Uterus (tissue), 4 donors: ENCODE data around the gene SESN2. TPM values are rescaled to one million over a fixed set of nuclear protein-coding genes. Genes with fewer than 3 reads are reported as not detected.

Experiments used
- DNase-seq, 2 donors: peaks; one replicate each; pipeline ENCODE4 v3.0.0-alpha.2; 2019 to 2020
- H3K27ac ChIP-seq, 2 donors: fragments of 200-600 bp; sonication (generic); 1 replicate in 1 of 2; 2 replicates in 1 of 2; pipeline ENCODE4 v1.5.1; 2016 to 2018
- H3K27me3 ChIP-seq, 2 donors: fragments of 200-600 bp; sonication (generic); one replicate each; pipeline ENCODE4 v1.5.1; 2018 to 2019; ENCODE audit warnings: control low read depth in 1 of 2
- H3K36me3 ChIP-seq, 2 donors: fragments of 200-600 bp; sonication (generic); one replicate each; pipeline ENCODE4 v1.5.1; 2019; ENCODE audit warnings: control low read depth in 1 of 2
- H3K4me1 ChIP-seq, 2 donors: fragments of 200-600 bp; sonication (generic); one replicate each; pipeline ENCODE4 v1.5.1; 2018 to 2019; ENCODE audit warnings: control low read depth in 1 of 2
- H3K4me3 ChIP-seq, 2 donors: fragments of 200-600 bp; sonication (generic); 1 replicate in 1 of 2; 2 replicates in 1 of 2; pipeline ENCODE4 v1.5.1; 2018 to 2019; ENCODE audit warnings: mild to moderate bottlenecking in 1 of 2
- H3K9me3 ChIP-seq, 2 donors: fragments of 200-600 bp; sonication (generic); one replicate each; pipeline ENCODE4 v1.5.1; 2019; ENCODE audit warnings: control low read depth in 1 of 2
- POLR2A ChIP-seq, 2 donors: fragments of 450-650 bp; IDR thresholded peaks; one replicate each; pipeline ENCODE4 v1.6.1; 2016; ENCODE audit warnings: antibody characterized with exemption in 2 of 2, mild to moderate bottlenecking in 1 of 2, moderate library complexity in 1 of 2
- intact Hi-C: fragments of 100-400 bp; cut with DNase I; formaldehyde crosslinking; loops from one replicate; pipeline ENCODE4 v1.15.1; 2023; ENCODE audit warnings: low total_unique reads
- total RNA-seq, 4 donors: library from RNA; depleted of rRNA in 3 of 4; stranded (reverse); fragments of >200 nt in 3 of 4; gene quantifications; one replicate each; pipeline versions ENCODE4 v1.1.0 to v1.2.4, GENCODE V29; 2014 to 2023
- TF ChIP-seq, protein P1 (sequence below), 4 experiments: fragments of 200-600 bp in 2 of 4; fragments of 450-650 bp in 2 of 4; sonication (generic) in 2 of 4; IDR thresholded peaks; one replicate each; pipeline ENCODE4 v1.5.1; 2016 to 2019; ENCODE audit warnings: antibody characterized with exemption in 4 of 4, mild to moderate bottlenecking in 2 of 4, moderate library complexity in 1 of 4
- donor health status: DM: yes; HTN: yes; CAD: no.

SESN2 gene
- total RNA-seq, 4 donors from 2014 or later: 4.9 to 15.9 (median 7.9) TPM

DNA sequence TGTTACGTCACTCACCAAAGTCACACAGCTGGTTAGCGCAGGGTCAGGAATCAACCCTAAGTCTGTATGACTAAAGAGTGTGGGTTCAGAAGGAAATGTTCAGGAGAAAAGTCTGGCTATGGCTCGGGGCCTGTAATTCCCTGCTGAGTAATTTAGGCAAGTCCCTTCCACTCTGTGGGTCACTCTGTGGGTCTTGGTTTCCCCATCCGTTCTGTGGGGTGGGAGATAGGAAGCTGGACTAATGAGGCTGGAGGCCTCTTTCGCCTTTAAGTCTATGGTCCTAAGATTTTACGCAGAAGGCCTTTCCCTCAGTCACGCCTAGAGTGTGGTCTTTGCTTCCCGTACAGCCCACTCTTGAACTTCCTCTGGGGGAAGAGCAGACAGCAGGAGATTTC lies 55.2 kb downstream of the SESN2 start:
- intact Hi-C loops: no loop called here
- DNase-seq: no peak
- Histone ChIP-seq H3K4me1 (no peaks in the 10 kb centered on the region), H3K27me3 (no peaks in the 10 kb centered on the region), H3K9me3 (no peaks in the 10 kb centered on the region), H3K27ac (no peak overlapping the region), H3K36me3 (no peaks in the 10 kb centered on the region), H3K4me3 (no peak overlapping the region)
- TF ChIP-seq POLR2A (IDR thresholded peaks at IDR 0.05): no peak
- TF ChIP-seq, protein P1, sequence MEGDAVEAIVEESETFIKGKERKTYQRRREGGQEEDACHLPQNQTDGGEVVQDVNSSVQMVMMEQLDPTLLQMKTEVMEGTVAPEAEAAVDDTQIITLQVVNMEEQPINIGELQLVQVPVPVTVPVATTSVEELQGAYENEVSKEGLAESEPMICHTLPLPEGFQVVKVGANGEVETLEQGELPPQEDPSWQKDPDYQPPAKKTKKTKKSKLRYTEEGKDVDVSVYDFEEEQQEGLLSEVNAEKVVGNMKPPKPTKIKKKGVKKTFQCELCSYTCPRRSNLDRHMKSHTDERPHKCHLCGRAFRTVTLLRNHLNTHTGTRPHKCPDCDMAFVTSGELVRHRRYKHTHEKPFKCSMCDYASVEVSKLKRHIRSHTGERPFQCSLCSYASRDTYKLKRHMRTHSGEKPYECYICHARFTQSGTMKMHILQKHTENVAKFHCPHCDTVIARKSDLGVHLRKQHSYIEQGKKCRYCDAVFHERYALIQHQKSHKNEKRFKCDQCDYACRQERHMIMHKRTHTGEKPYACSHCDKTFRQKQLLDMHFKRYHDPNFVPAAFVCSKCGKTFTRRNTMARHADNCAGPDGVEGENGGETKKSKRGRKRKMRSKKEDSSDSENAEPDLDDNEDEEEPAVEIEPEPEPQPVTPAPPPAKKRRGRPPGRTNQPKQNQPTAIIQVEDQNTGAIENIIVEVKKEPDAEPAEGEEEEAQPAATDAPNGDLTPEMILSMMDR (IDR thresholded peaks at IDR 0.05): no peak

- no peaks in the 10 kb centered on the region for H3K4me1 ChIP-seq
- no peak for DNase-seq
- no peaks in the 10 kb centered on the region for H3K9me3 ChIP-seq
- intact Hi-C loops: no loop called here
- no peak overlapping the region for H3K4me3 ChIP-seq
- no peak overlapping the region for H3K27ac ChIP-seq
- no peaks in the 10 kb centered on the region for H3K36me3 ChIP-seq
- no peak for TF ChIP-seq POLR2A (IDR thresholded peaks at IDR 0.05)
- TF ChIP-seq, protein P1 (IDR thresholded peaks at IDR 0.05): no peak
- no peaks in the 10 kb centered on the region for H3K27me3 ChIP-seq
Measured at GRCh38 chr1:28317014-28317413, 57.7 kb downstream of the SESN2 start.

DNA sequence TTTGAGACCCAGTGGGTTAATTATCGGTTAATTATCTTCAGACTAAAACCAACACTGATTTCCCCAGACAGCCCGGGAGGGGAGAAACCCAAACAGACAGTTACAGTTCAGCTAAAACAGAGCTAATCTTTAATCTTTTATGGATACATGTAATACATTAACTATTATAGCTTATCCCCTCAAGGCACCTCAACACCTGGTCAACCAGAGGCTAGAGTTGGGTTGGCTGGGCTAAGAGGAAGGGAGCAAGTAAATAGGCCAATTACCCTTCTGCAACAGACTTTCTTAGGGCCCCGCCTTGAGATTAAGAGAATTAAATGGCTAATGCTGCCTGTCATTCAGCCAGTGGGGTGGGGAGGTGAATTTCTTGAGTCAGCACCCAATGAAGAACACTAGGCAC lies 62.9 kb downstream of the SESN2 start:
- no peaks in the 10 kb centered on the region for H3K27me3 ChIP-seq
- H3K9me3 ChIP-seq: no peaks in the 10 kb centered on the region
- no peaks in the 10 kb centered on the region for H3K36me3 ChIP-seq
- TF ChIP-seq, protein P1 (IDR thresholded peaks at IDR 0.05): no peak
- no peak for TF ChIP-seq POLR2A (IDR thresholded peaks at IDR 0.05)
- intact Hi-C loops: no loop called here
- no peak overlapping the region for H3K27ac ChIP-seq
- H3K4me3 ChIP-seq: no peak overlapping the region
- DNase-seq: no peak
- no peaks in the 10 kb centered on the region for H3K4me1 ChIP-seq

- no peak for TF ChIP-seq POLR2A (IDR thresholded peaks at IDR 0.05)
- TF ChIP-seq, protein P1 (IDR thresholded peaks at IDR 0.05): no peak
- intact Hi-C loops: no loop called here
- Histone ChIP-seq H3K27me3 (no peaks in the 10 kb centered on the region), H3K4me1 (no peaks in the 10 kb centered on the region), H3K36me3 (no peaks in the 10 kb centered on the region), H3K27ac (no peak overlapping the region), H3K4me3 (no peak overlapping the region), H3K9me3 (no peaks in the 10 kb centered on the region)
- DNase-seq: no peak
Measured at GRCh38 chr1:28323720-28324119, 64.4 kb downstream of the SESN2 start.

- Histone ChIP-seq H3K4me3 (no peak overlapping the region), H3K27me3 (no peaks in the 10 kb centered on the region), H3K36me3 (no peaks in the 10 kb centered on the region), H3K9me3 (no peaks in the 10 kb centered on the region), H3K4me1 (peaks cover 4 to 7% of the 10 kb centered on the region in 2 donors), H3K27ac (no peak overlapping the region)
- TF ChIP-seq POLR2A (IDR thresholded peaks at IDR 0.05): no peak
- TF ChIP-seq, protein P1 (IDR thresholded peaks at IDR 0.05): no peak
- no peak for DNase-seq
- intact Hi-C loops: no loop called here
Measured at GRCh38 chr1:28326515-28326914, 67.2 kb downstream of the SESN2 start.
